ENCODE results near the gene MATN1.

DNA sequence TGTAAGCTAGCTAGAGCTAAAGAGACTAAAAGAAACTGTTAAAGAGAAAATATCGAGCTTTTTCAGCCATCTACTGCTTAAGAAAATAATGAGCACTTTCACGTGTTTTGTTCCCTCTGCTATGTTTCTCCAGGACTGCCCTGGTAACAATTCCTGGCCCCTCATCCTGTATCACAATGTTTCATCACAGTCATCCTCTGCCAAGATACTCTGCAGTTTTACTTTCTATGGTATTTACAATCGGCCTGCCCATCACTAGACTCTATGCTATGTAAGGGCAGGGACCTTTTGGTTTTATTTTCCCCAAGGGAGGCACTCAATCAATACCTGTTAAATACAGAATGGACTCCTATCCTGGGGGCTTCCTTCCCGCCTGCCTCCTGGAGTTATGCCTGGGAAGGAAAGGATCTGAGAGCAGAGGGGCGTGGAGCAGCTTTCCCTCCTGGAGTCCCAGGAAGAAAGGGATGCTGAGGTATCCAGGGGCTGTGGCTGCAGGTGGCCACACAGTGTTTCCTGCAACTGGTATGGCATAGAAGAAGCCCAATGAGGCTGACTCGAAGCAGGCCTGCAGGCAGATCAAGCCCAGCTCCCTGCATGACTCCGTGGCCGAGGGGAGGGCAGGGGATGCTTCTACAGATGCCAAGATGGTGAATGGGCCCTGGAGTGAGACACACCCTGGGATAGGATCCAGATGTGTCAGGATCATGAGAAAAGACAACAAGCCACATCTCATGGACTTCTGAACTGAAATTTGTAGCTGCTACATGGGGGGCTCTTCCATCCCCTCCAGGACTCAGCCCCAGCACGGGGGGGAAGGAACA lies 52.9 kb downstream of the MATN1 start:
- TF ChIP-seq, protein P1, sequence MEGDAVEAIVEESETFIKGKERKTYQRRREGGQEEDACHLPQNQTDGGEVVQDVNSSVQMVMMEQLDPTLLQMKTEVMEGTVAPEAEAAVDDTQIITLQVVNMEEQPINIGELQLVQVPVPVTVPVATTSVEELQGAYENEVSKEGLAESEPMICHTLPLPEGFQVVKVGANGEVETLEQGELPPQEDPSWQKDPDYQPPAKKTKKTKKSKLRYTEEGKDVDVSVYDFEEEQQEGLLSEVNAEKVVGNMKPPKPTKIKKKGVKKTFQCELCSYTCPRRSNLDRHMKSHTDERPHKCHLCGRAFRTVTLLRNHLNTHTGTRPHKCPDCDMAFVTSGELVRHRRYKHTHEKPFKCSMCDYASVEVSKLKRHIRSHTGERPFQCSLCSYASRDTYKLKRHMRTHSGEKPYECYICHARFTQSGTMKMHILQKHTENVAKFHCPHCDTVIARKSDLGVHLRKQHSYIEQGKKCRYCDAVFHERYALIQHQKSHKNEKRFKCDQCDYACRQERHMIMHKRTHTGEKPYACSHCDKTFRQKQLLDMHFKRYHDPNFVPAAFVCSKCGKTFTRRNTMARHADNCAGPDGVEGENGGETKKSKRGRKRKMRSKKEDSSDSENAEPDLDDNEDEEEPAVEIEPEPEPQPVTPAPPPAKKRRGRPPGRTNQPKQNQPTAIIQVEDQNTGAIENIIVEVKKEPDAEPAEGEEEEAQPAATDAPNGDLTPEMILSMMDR (conservative IDR thresholded peaks at IDR 0.05; ENCODE audit: low read length), result no peak
- TF ChIP-seq EZH2phosphoT487 (IDR thresholded peaks at IDR 0.05; ENCODE audit: borderline replicate concordance, low read depth, low read length), result no peak

All from OCI-LY7 (cell line).